Smooth muscle cell of the coronary artery (primary cell): ENCODE measurements around the gene DAD1. TPM values are rescaled to one million over a fixed set of nuclear protein-coding genes. Genes with fewer than 3 reads are reported as not detected.

Experiments used
- total RNA-seq: library from RNA; depleted of rRNA; stranded (reverse); fragments of >200 nt; gene quantifications from 2 replicates; pipeline ENCODE4 v1.2.3, GENCODE V29; 2014; ENCODE audit warnings: low replicate concordance

Gene DAD1
- total RNA-seq, result 148 and 382 TPM in 2 replicates

DNA sequence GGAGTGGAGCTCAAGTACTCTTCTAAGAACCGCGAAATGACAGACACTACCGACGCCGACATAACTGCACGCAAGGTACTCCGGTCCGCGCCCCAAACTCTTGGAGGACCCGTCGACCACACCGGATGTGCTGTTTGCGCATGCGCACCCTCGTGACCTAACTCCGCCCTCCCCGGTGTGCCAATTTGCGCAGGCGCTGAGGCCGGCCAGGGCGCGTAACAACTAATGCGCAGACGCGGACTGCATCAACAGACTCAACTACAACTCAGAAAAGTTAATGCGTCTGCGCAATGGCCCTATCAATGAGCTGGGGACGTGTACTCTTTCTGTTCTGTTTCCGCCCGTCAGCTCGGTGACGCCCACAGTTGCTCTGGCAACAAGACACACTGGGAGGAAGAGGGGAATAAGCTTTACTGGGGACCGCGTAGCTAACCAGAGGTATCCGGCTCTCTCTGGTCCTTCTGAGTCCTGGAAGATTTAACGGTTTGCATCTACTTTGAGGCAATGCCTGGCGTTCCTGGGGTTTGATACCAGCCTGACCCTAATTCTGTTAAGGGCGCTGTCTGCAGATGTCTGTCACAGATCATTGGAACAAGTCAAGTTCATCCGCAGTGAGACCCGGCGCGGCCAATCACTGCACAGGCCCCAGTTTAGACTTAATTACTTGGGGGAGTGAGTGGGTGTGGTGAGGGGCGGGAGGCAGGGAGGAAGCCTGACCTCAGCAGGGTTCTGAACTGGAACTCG lies at the start of gene DAD1:
DAD1 (minus strand) TSS at position 129 of the 744 bp plus-strand sequence; CDS start at position 62, 67 bp downstream.

DNA sequence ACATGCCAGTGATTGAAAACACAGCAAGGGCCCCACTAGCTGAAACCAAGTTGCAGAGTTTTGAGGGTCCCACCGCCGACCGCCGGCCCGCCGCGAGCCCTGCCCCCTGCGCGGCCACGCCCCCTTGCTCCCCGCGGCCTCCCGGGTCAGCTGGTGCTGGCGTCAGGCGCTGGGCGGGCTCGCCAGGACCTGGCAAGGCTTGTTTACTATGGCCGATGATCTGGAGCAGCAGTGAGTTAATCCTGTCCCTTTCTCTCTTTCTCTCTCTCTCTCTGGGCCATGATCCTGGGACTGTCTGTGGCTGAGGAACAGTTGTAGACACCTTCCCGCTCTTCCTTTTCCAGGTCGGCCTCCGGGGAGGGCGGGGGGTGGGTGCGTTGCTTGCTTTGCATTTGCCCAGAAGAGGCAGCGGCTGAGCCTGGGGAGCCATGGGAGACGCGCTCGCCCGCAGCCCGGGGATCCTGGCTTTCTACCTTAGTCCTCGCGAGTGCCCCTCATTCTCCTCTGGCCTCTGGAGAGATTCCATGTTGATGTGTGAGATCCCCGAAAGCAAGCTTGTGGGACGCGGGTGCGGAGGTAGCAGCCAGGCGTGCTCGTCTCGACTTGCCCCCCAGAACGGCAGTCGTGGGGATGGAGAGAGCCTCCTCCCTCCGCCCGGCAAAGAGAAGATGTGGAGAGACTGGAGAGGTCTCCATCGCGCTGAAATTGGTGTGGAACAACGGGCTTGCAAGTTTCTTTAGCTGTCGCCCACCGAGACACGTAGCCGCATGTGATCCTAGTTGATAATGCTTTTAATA lies 9.3 kb upstream of the DAD1 start, which contains the start of gene ABHD4:
ABHD4 (plus strand) TSS at position 202 of the 797 bp plus-strand sequence; CDS start at position 209, 7 bp downstream.

Other genes with a start within 250 kb of the DAD1 start
- 16.3 and 18.1 TPM in 2 replicates for gene ABHD4, start 9.1 kb upstream of the DAD1 start, total RNA-seq
- gene OR6J1, start 55.1 kb upstream of the DAD1 start, total RNA-seq, result not detected in 2 replicates
- 31.8 and 84.5 TPM in 2 replicates for gene OXA1L, start 177.5 kb upstream of the DAD1 start, total RNA-seq
- gene SLC7A7, start 226.2 kb upstream of the DAD1 start, total RNA-seq, result 1.2 and 16.2 TPM in 2 replicates
- 39.5 and 75.6 TPM in 2 replicates for gene MRPL52, start 240.7 kb upstream of the DAD1 start, total RNA-seq
- 361 and 371 TPM in 2 replicates for gene MMP14, start 247.4 kb upstream of the DAD1 start, total RNA-seq